HepG2 (cell line): Measurements from ENCODE around the gene IQSEC1. TPM values are rescaled to one million over a fixed set of nuclear protein-coding genes. Genes with fewer than 3 reads are reported as not detected.

ENCODE experiments used
- ATAC-seq: fragments of 200-7000 bp; cut with Tn5 transposase; 3 replicates; pipeline ENCODE4 v1.9.1; 2020; ENCODE audit warnings: mild to moderate bottlenecking, moderate library complexity
- BruUV-seq: library from RNA; stranded (reverse); fragments of 400-500 nt; replicated peaks from 2 replicates; lab custom pipeline; 2021; lab: Mats Ljungman, UMichigan
- CTCF ChIA-PET: fragments of 300-600 bp; formaldehyde crosslinking; extraction: SDS; loops from one replicate; lab custom pipeline; 2021; ENCODE audit warnings: low total read pairs, inconsistent platforms, low intra/inter-chr PET ratio; lab: Yijun Ruan, JAX
- POLR2A ChIA-PET: fragments of 350-600 bp; sonication (Branson Sonifier 250); formaldehyde crosslinking; loops from one replicate; lab custom pipeline; 2020; ENCODE audit warnings: antibody characterized with exemption, inconsistent platforms; lab: Yijun Ruan, JAX
- DNase-seq: peaks from one replicate; pipeline ENCODE4 v3.0.0-alpha.2; 2015; ENCODE audit warnings: low spot score
- FAIRE-seq: peaks from 3 replicates; lab custom pipeline; 2011; peaks lifted over from hg19 to GRCh38; lab: Jason Lieb, UNC
- H2AFZ ChIP-seq: one replicate; pipeline ENCODE4 v1.6.1; 2011; ENCODE audit warnings: low read length, inconsistent platforms
- H3K27ac ChIP-seq: fragments of 300-600 bp; 3 replicates; pipeline ENCODE4 v1.8.0; 2011; ENCODE audit warnings: mixed run types, mild to moderate bottlenecking, mixed read lengths, low read length, inconsistent platforms; ENCODE audit not compliant: insufficient read depth; ENCODE audit errors: extremely low read length
- H3K27me3 ChIP-seq, 2 experiments: fragments of 200-600 bp in 1 of 2; 2 replicates in 1 of 2; 3 replicates in 1 of 2; pipeline versions ENCODE4 v1.6.0 to v1.8.0; 2011; ENCODE audit warnings: low read length in 2 of 2, mild to moderate bottlenecking in 2 of 2, moderate library complexity in 2 of 2, inconsistent platforms in 1 of 2; ENCODE audit not compliant: insufficient read depth in 2 of 2, control insufficient read depth in 1 of 2
- H3K36me3 ChIP-seq, 2 experiments: fragments of 200-600 bp in 1 of 2; replicated peaks in 1 of 2; 2 replicates in 1 of 2; 3 replicates in 1 of 2; pipeline versions ENCODE4 v1.5.1 to v1.8.0; 2011; ENCODE audit warnings: low read length in 2 of 2, inconsistent platforms in 1 of 2; ENCODE audit not compliant: insufficient read depth in 2 of 2, control insufficient read depth in 1 of 2
- H3K4me1 ChIP-seq: 2 replicates; pipeline ENCODE4 v1.5.1; 2012; ENCODE audit warnings: low read length, inconsistent platforms; ENCODE audit not compliant: insufficient read depth
- H3K4me2 ChIP-seq: 2 replicates; pipeline ENCODE4 v1.6.0; 2011; ENCODE audit warnings: low read depth, low read length, inconsistent platforms
- H3K4me3 ChIP-seq, 3 experiments: fragments of 200-600 bp in 1 of 3; sonication (generic), shearing (Covaris generic) in 1 of 3; replicated peaks in 1 of 3; 2 replicates each; pipeline ENCODE4 v1.5.1; 2011 to 2016; ENCODE audit warnings: low read length in 3 of 3, inconsistent platforms in 2 of 3, low read depth in 2 of 3, mild to moderate bottlenecking in 2 of 3, control low read depth in 1 of 3, mixed read lengths in 1 of 3; ENCODE audit not compliant: insufficient read depth in 1 of 3
- H3K79me2 ChIP-seq: one replicate; pipeline ENCODE4 v1.6.1; 2011; ENCODE audit warnings: low read length, inconsistent platforms; ENCODE audit not compliant: insufficient read depth
- H3K9ac ChIP-seq: 2 replicates; pipeline ENCODE4 v1.6.0; 2011; ENCODE audit warnings: mild to moderate bottlenecking, low read depth, low read length, inconsistent platforms; ENCODE audit not compliant: insufficient read depth
- H3K9me3 ChIP-seq: 2 replicates; pipeline ENCODE4 v1.5.1; 2012; ENCODE audit warnings: mild to moderate bottlenecking, low read length
- H4K20me1 ChIP-seq: 2 replicates; pipeline ENCODE4 v1.6.0; 2011; ENCODE audit warnings: inconsistent platforms, mild to moderate bottlenecking, low read length, moderate library complexity; ENCODE audit not compliant: insufficient read depth
- CBX1 ChIP-seq: IDR thresholded peaks from one replicate; pipeline ENCODE4 v1.6.1; 2016; ENCODE audit warnings: antibody characterized with exemption, low read depth
- EP300 ChIP-seq, 3 experiments: sonication (generic) in 1 of 3; formaldehyde crosslinking in 1 of 3; IDR thresholded peaks; 2 replicates each; pipeline versions ENCODE4 v1.5.1 to v1.6.1; 2011 to 2020; ENCODE audit warnings: low read depth in 2 of 3, low read length in 2 of 3, borderline replicate concordance in 1 of 3, improper control_type of control experiment in 1 of 3, mild to moderate bottlenecking in 1 of 3, missing genetic modification reagents in 1 of 3, moderate library complexity in 1 of 3
- FOSL2 ChIP-seq: sonication (generic); formaldehyde crosslinking; IDR thresholded peaks from 2 replicates; pipeline ENCODE4 v1.4.0; 2020; ENCODE audit warnings: missing genetic modification reagents
- NFATC3 ChIP-seq: sonication (generic); formaldehyde crosslinking; IDR thresholded peaks from 2 replicates; pipeline ENCODE4 v1.5.1; 2020; ENCODE audit warnings: mild to moderate bottlenecking, missing genetic modification reagents
- U2AF2 ChIP-seq: fragments of 200-400 bp; formaldehyde crosslinking; IDR thresholded peaks from 2 replicates; pipeline ENCODE4 v1.6.1; 2017; ENCODE audit warnings: low read depth, mild to moderate bottlenecking, low read length
- ZNF552 ChIP-seq: sonication (generic); formaldehyde crosslinking; IDR thresholded peaks from 2 replicates; pipeline ENCODE4 v1.9.0; 2022; ENCODE audit warnings: missing genetic modification reagents, mild to moderate bottlenecking, borderline replicate concordance
- ZNF569 ChIP-seq: sonication (generic); formaldehyde crosslinking; IDR thresholded peaks from 2 replicates; pipeline ENCODE4 v1.5.0; 2020; ENCODE audit warnings: mild to moderate bottlenecking, missing genetic modification reagents, moderate library complexity, borderline replicate concordance
- WGBS: methylation state at CpG from one replicate; pipeline ENCODE4 v1.1.6; 2017; ENCODE audit warnings: low lambda C conversion rate; 5-methylcytosine and 5-hydroxymethylcytosine counted together
- in situ Hi-C: cut with HindIII; loops from 2 replicates; pipeline ENCODE4 v1.10.0; 2017; ENCODE audit warnings: low pct_unique_long_range_greater_than_20kb; ENCODE audit not compliant: extremely low pct_ligation_motif_present
- intact Hi-C: fragments of 100-400 bp; cut with micrococcal nuclease; formaldehyde crosslinking; loops from one replicate; pipeline ENCODE4 v1.10.0; 2022; ENCODE audit not compliant: unreplicated experiment
- polyA plus RNA-seq, 8 experiments: library from polyadenylated mRNA; depleted of rRNA in 3 of 8; stranded (reverse) in 7 of 8; unstranded in 1 of 8; fragments of >200 nt; fragmentation: Illumina TruSeq in 4 of 8; extraction: Trizol in 4 of 8; gene quantifications; 2 replicates each; pipeline versions ENCODE4 v1.2.1 to v1.2.3, GENCODE V29; 2011 to 2016; ENCODE audit warnings: low read depth in 4 of 8, missing spikeins in 1 of 8, mixed read lengths in 1 of 8; ENCODE audit not compliant: insufficient read depth in 1 of 8
- total RNA-seq, 5 experiments: library from RNA; depleted of rRNA; stranded (reverse); fragments of >200 nt; fragmentation: Illumina TruSeq; extraction: Trizol; gene quantifications; 2 replicates each; pipeline ENCODE4 v1.2.3, GENCODE V29; 2016; ENCODE audit warnings: low read depth in 1 of 5

IQSEC1 gene
- total and polyA plus RNA-seq, 2 of the 13 experiments (the other 11 are each of a cell fraction or from before 2014, with no cell fraction given) = 17.4 to 20.2 TPM

- DNase-seq (no peak), ATAC-seq (no peak), FAIRE-seq (no peak)
- BruUV-seq = no TSS peak
- TF ChIP-seq FOSL2 (CRISPR knock-in tag) = no peak
- TF ChIP-seq ZNF552 (CRISPR knock-in tag) = no peak
- no peak for TF ChIP-seq EP300 (IDR thresholded peaks at IDR 0.05; ENCODE audit: low read depth in 2 of 2, low read length in 2 of 2)
- TF ChIP-seq EP300 (CRISPR knock-in tag; IDR thresholded peaks at IDR 0.05; ENCODE audit: borderline replicate concordance) = no peak
- no peak for TF ChIP-seq CBX1
- no peak for TF ChIP-seq U2AF2
- TF ChIP-seq NFATC3 = no peak
- no peak for TF ChIP-seq ZNF569 (CRISPR knock-in tag)
- intact Hi-C loops (loop anchor here (5.0 kb wide), 1 partner anchor 33 kb away; no protein-coding TSS in a partner anchor), in situ Hi-C loops (no loop called here)
- H3K36me3 ChIP-seq = peaks cover 0 to 3% of the 10 kb centered on the region in 2 experiments; a peak in 1 of 5 replicates
- H3K4me1 ChIP-seq = peaks cover 33% of the 10 kb centered on the region
- no peak overlapping the region for H3K9ac ChIP-seq
- ChIA-PET CTCF (no interaction called here), POLR2A (interaction anchor here (1.0 to 1.6 kb wide), 2 partner anchors 13 kb away, joined by 3 to 5 read pairs; no protein-coding TSS in a partner anchor)
- no peak overlapping the region for H3K27ac ChIP-seq
- peaks cover 8% of the 10 kb centered on the region; the same call in 1 of the 2 replicates for H4K20me1 ChIP-seq
- no peak overlapping the region for H3K4me3 ChIP-seq
- 91% methylated on average over 10 of the region's 10 CpGs for WGBS
- H3K9me3 ChIP-seq = no peaks in the 10 kb centered on the region
- no peaks in the 10 kb centered on the region for H3K27me3 ChIP-seq
- H2AFZ ChIP-seq = no peak overlapping the region
- no peak overlapping the region for H3K4me2 ChIP-seq
- H3K79me2 ChIP-seq = no peaks in the 10 kb centered on the region
Measured at GRCh38 chr3:12980596-12981290, 92.5 kb downstream of the IQSEC1 start.
